Cardiac atrium fibroblast (primary cell): Measurements from ENCODE around the gene LRRN2. TPM values are rescaled to one million over a fixed set of nuclear protein-coding genes. Genes with fewer than 3 reads are reported as not detected.

Experiments used
- total RNA-seq: library from RNA; depleted of rRNA; stranded (reverse); fragments of >200 nt; gene quantifications from 2 replicates; pipeline ENCODE4 v1.2.3, GENCODE V29; 2015

The LRRN2 gene
- under 0.01 TPM in 1 of 2 replicates, not detected in the other for total RNA-seq

DNA sequence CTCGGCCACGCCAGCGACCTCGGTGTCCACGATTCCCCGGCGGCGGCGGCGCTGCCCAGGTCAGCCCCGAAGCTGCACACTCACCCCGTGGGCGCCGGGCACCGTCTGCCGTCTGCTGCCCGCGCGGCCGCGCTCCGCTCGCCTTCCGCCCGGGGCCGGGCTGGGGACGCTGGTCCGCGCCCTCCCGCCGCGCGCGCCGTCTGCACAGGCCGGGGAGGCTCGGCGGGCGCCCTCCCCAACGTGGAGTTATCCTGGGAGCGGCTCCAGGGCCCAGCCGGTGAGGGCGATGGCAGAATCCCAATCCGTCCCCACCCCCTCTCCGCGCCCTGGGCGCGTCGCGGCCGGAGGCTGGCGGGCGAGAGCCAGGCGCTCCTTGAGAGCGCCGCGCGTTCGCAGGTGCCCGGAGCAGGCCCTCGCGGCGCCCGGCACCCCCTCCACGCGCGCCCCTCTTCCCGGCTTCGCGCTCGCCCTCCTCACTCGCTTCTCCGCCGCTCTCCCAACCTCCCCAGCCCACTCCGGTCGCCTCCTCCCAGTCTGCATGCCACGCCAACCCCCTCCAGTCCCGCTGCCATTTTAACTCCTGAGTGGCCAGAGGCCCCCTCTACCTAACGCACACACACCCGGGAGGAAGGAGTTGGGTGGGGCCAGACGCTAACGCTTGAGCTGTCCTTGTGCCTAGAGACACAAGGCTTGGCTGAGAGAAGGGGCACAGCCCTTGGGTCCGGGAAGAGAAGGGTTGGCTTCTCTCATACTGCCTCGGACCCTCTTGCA, at the start of gene LRRN2:
LRRN2 (minus strand) TSS at position 503 of the 771 bp plus-strand sequence. CDS start 65,746 bp downstream, outside the sequence.

Other genes starting within 250 kb of the LRRN2 start
- 0.36 and 1.5 TPM in 2 replicates for gene PIK3C2B, start 190.9 kb downstream of the LRRN2 start, total RNA-seq
- 10.7 and 13.0 TPM in 2 replicates for gene MDM4, start 169.3 kb downstream of the LRRN2 start, total RNA-seq
- gene NFASC, start 185.1 kb upstream of the LRRN2 start, total RNA-seq = 21.5 and 34.5 TPM in 2 replicates